B cell (primary cell): ENCODE data around the gene S100A16.

ENCODE experiments used
- CTCF ChIP-seq: fragments of 200-600 bp; IDR thresholded peaks from one replicate; pipeline ENCODE4 v1.8.0; 2022; ENCODE audit warnings: antibody characterized with exemption, mild to moderate bottlenecking
- EZH2 ChIP-seq: IDR thresholded peaks from 2 replicates; pipeline ENCODE4 v1.6.1; 2012; ENCODE audit warnings: borderline replicate concordance, low read depth, mild to moderate bottlenecking, moderate library complexity, low read length; ENCODE audit not compliant: insufficient read depth, poor library complexity, severe bottlenecking

- TF ChIP-seq CTCF, result no peak
- no peak for TF ChIP-seq EZH2
These were observed 36.9 kb upstream of the S100A16 start for GRCh38 chr1:153649863-153650235.
